Measurements from ENCODE around the gene TMPO. TPM values are rescaled to one million over a fixed set of nuclear protein-coding genes. Genes with fewer than 3 reads are reported as not detected.

TMPO gene
- polyA plus RNA-seq, 3 donors: 35.7 to 67.3 (median 52.1) TPM

- peak overlapping the region; percentile 98 for H2AFZ ChIP-seq (ENCODE audit: insufficient read depth, low read depth, low read length, poor library complexity, severe bottlenecking)
- peak; percentile 66 to 88 (median 78) for DNase-seq
- H3K79me2 ChIP-seq (ENCODE audit: insufficient read depth, low read length): peaks cover 88% of the 10 kb centered on the region
- peak overlapping the region; percentile 89 for H3K4me2 ChIP-seq (replicated peaks; ENCODE audit: extremely low read depth, low read length, poor library complexity, severe bottlenecking)
- peak overlapping the region; percentile 78 for H3K9ac ChIP-seq (ENCODE audit: insufficient read depth, low read length, poor library complexity, severe bottlenecking)
- 0% methylated on average over 51 of the region's 64 CpGs for WGBS (ENCODE audit: insufficient coverage)
- H4K20me1 ChIP-seq (ENCODE audit: insufficient read depth, low read length): peaks cover 49% of the 10 kb centered on the region
- H3K4me1 Mint-ChIP-seq: peaks cover 51% of the 10 kb centered on the region
- H3K4me3 Mint-ChIP-seq: peak overlapping the region; percentile 98
- peaks cover 0 to 2% (median 0%) of the 10 kb centered on the region in 3 donors for H3K27me3 Mint-ChIP-seq (ENCODE audit: low read depth in 3 of 3)
- H3K36me3 Mint-ChIP-seq: peaks cover 2 to 24% of the 10 kb centered on the region in 2 donors
- H3K4me3 ChIP-seq (replicated peaks in 1 of 3; ENCODE audit: low read depth in 2 of 3, low read length in 3 of 3): peak overlapping the region; percentile 76 to 93 (median 90)
- H3K4me1 ChIP-seq (ENCODE audit: control insufficient read depth in 1 of 2, insufficient read depth in 2 of 2, low read length in 2 of 2): peaks cover 38 to 63% of the 10 kb centered on the region in 2 donors
- peak overlapping the region; percentile 12 to 89 for H3K27ac ChIP-seq (ENCODE audit: low read depth in 1 of 2, low read length in 2 of 2)
- peak overlapping the region; percentile 83 to 96 (median 96) for H3K27ac Mint-ChIP-seq
- H3K9me3 Mint-ChIP-seq: no peaks in the 10 kb centered on the region
- no peaks in the 10 kb centered on the region for H3K27me3 ChIP-seq (ENCODE audit: control insufficient read depth in 2 of 2, insufficient read depth in 2 of 2, low read length in 2 of 2)
- H3K36me3 ChIP-seq (replicated peaks in 1 of 2; ENCODE audit: control insufficient read depth in 1 of 2, insufficient read depth in 2 of 2, low read length in 2 of 2): peaks cover 0 to 7% of the 10 kb centered on the region in 2 donors
- no peaks in the 10 kb centered on the region for H3K9me3 ChIP-seq (replicated peaks in 1 of 2; ENCODE audit: control insufficient read depth in 1 of 2, insufficient read depth in 1 of 2, low read length in 2 of 2)
- peak; percentile 83 for TF ChIP-seq CTCF (IDR thresholded peaks at IDR 0.05)
- intact Hi-C loops (cut with micrococcal nuclease): loop anchor here in 1 of 2 donors (5.0 kb wide), 1 partner anchor 94 kb away; no protein-coding TSS in a partner anchor
Observed at GRCh38 chr12:98516111-98516873, 902 bp downstream of the TMPO start.

- Histone ChIP-seq H4K20me1 (ENCODE audit: insufficient read depth, low read length) (peaks cover 80% of the 10 kb centered on the region), H3K9ac (ENCODE audit: insufficient read depth, low read length, poor library complexity, severe bottlenecking) (no peak overlapping the region), H3K4me3 (replicated peaks in 1 of 3; ENCODE audit: low read depth in 2 of 3, low read length in 3 of 3) (no peak overlapping the region), H3K4me2 (replicated peaks; ENCODE audit: extremely low read depth, low read length, poor library complexity, severe bottlenecking) (no peak overlapping the region), H3K79me2 (ENCODE audit: insufficient read depth, low read length) (peaks cover 97% of the 10 kb centered on the region), H3K27me3 (ENCODE audit: control insufficient read depth in 2 of 2, insufficient read depth in 2 of 2, low read length in 2 of 2) (no peaks in the 10 kb centered on the region), H3K27ac (ENCODE audit: low read depth in 1 of 2, low read length in 2 of 2) (peak overlapping the region in 1 of 2 donors; percentile 51), H3K9me3 (replicated peaks in 1 of 2; ENCODE audit: control insufficient read depth in 1 of 2, insufficient read depth in 1 of 2, low read length in 2 of 2) (no peaks in the 10 kb centered on the region), H3K36me3 (replicated peaks in 1 of 2; ENCODE audit: control insufficient read depth in 1 of 2, insufficient read depth in 2 of 2, low read length in 2 of 2) (peaks cover 6 to 23% of the 10 kb centered on the region in 2 donors), H3K4me1 (ENCODE audit: control insufficient read depth in 1 of 2, insufficient read depth in 2 of 2, low read length in 2 of 2) (peaks cover 24 to 50% of the 10 kb centered on the region in 2 donors), H2AFZ (ENCODE audit: insufficient read depth, low read depth, low read length, poor library complexity, severe bottlenecking) (no peak overlapping the region)
- WGBS (ENCODE audit: insufficient coverage): 94% methylated on average over 6 of the region's 13 CpGs
- TF ChIP-seq CTCF (IDR thresholded peaks at IDR 0.05): no peak
- Mint-ChIP-seq H3K27ac (peak overlapping the region in 4 of 7 donors; percentile 13 to 74 (median 62)), H3K27me3 (ENCODE audit: low read depth in 3 of 3) (no peaks in the 10 kb centered on the region), H3K4me3 (peak overlapping the region in 1 of 2 donors; percentile 9), H3K36me3 (peaks cover 11 to 36% of the 10 kb centered on the region in 2 donors), H3K4me1 (peaks cover 55% of the 10 kb centered on the region), H3K9me3 (no peaks in the 10 kb centered on the region)
- DNase-seq: no peak
- intact Hi-C loops (cut with micrococcal nuclease): loop anchor here in 1 of 2 donors (5.0 kb wide), 1 partner anchor 97 kb away; no protein-coding TSS in a partner anchor
Observed at GRCh38 chr12:98519257-98519907, 4.0 kb downstream of the TMPO start.

Measured in CD14-positive monocyte (primary cell).